Spleen (tissue), 7 donors: Measurements from ENCODE around the gene ARHGAP45.
A peak's percentile ranks its signal among the peaks of the same experiment; 100 is the strongest.

ENCODE experiments used
- CTCF ChIP-seq, 11 experiments: fragments of 200-600 bp in 7 of 11; fragments of 450-650 bp in 4 of 11; sonication (generic) in 4 of 11; IDR thresholded peaks in 8 of 11; conservative IDR thresholded peaks in 3 of 11; 1 replicate in 7 of 11; 2 replicates in 4 of 11; pipeline versions ENCODE4 v1.4.0 to v1.8.0; 2016 to 2021; ENCODE audit warnings: antibody characterized with exemption in 11 of 11, inconsistent platforms in 4 of 11, mild to moderate bottlenecking in 1 of 11
- POLR2A ChIP-seq, 3 donors: fragments of 450-650 bp; IDR thresholded peaks; one replicate each; pipeline ENCODE4 v1.5.1; 2017; ENCODE audit warnings: antibody characterized with exemption in 3 of 3, mild to moderate bottlenecking in 1 of 3
- POLR2AphosphoS5 ChIP-seq, 3 donors: sonication (generic); formaldehyde crosslinking; IDR thresholded peaks; one replicate each; pipeline ENCODE4 v1.5.1; 2017; ENCODE audit warnings: antibody characterized with exemption in 3 of 3
- donor health status: DM: no; HTN: no; CAD: no; lungs with moderate emphysema.
- donor health status: DM: no; HTN: no; CAD: no.
- donor health status: DM: no; HTN: no; CAD: no.

GRCh38 chr19:1076951-1077350 is 10.0 kb downstream of the ARHGAP45 start:
- no peak for TF ChIP-seq CTCF (IDR thresholded peaks at IDR 0.05 in 8 of 11, conservative IDR thresholded peaks at IDR 0.05 in 3 of 11)
- TF ChIP-seq POLR2A (IDR thresholded peaks at IDR 0.05) = no peak
- peak; percentile 82 to 92 (median 89) for TF ChIP-seq POLR2AphosphoS5 (IDR thresholded peaks at IDR 0.05)
